G401 (cell line): ENCODE measurements around the gene KCNH1. TPM values are rescaled to one million over a fixed set of nuclear protein-coding genes. Genes with fewer than 3 reads are reported as not detected.
"Not testable (repeated sequence)": the region's sequence is repeated elsewhere in the genome, so short reads cannot be mapped to it uniquely, and the experiment has no call there.

Source experiments
- DNase-seq: peaks from one replicate; pipeline ENCODE4 v3.0.0-alpha.2; 2015; ENCODE audit warnings: low spot score
- in situ Hi-C: cut with HindIII; loops from 2 replicates; pipeline ENCODE4 v1.10.0; 2016; ENCODE audit warnings: low sequenced_read_pairs, mixed read lengths
- total RNA-seq: library from RNA; depleted of rRNA; stranded (reverse); fragments of >200 nt; shearing (Covaris generic); gene quantifications from 2 replicates; pipeline ENCODE4 v1.2.3, GENCODE V29; 2014

The KCNH1 gene
- total RNA-seq, 1 experiment from 2014 or later = 0.14 TPM

GRCh38 chr1:211113566-211113965 lies 20.4 kb downstream of the KCNH1 start:
- DNase-seq = peak; percentile 40

GRCh38 chr1:211111351-211111750 lies 22.6 kb downstream of the KCNH1 start:
- in situ Hi-C loops = no loop called here
- DNase-seq = no peak

More at GRCh38 chr1:211113566-211113965, 20.4 kb downstream of the KCNH1 start:
- in situ Hi-C loops = no loop called here

- in situ Hi-C loops = no loop called here
- DNase-seq = no peak
These were observed 32.5 kb downstream of the KCNH1 start for GRCh38 chr1:211101481-211101880.

- in situ Hi-C loops = no loop called here
- DNase-seq = no peak
These were observed 34.6 kb downstream of the KCNH1 start for GRCh38 chr1:211099393-211099792.

- in situ Hi-C loops = no loop called here
- DNase-seq = peak; percentile 83
These were observed 38.6 kb downstream of the KCNH1 start for GRCh38 chr1:211095381-211095780.

GRCh38 chr1:211092955-211093354 lies 41.0 kb downstream of the KCNH1 start:
- DNase-seq = no peak
- in situ Hi-C loops = no loop called here

- no peak for DNase-seq
- in situ Hi-C loops = no loop called here
These were observed 42.1 kb downstream of the KCNH1 start for GRCh38 chr1:211091867-211092266.

GRCh38 chr1:211089536-211089935 lies 44.4 kb downstream of the KCNH1 start:
- in situ Hi-C loops = no loop called here

GRCh38 chr1:211088156-211088555 lies 45.8 kb downstream of the KCNH1 start:
- peak; percentile 69 for DNase-seq
- in situ Hi-C loops = no loop called here

More at GRCh38 chr1:211089536-211089935, 44.4 kb downstream of the KCNH1 start:
- no peak for DNase-seq

GRCh38 chr1:211082824-211083223 lies 51.1 kb downstream of the KCNH1 start:
- DNase-seq = no peak
- in situ Hi-C loops = no loop called here

GRCh38 chr1:211081447-211081846 lies 52.5 kb downstream of the KCNH1 start:
- DNase-seq, in situ Hi-C loops: not testable (repeated sequence)

- in situ Hi-C loops = no loop called here
These were observed 65.0 kb downstream of the KCNH1 start for GRCh38 chr1:211068976-211069375.

GRCh38 chr1:211066781-211067384 lies 67.1 kb downstream of the KCNH1 start:
- in situ Hi-C loops = no loop called here
- peak; percentile 34 for DNase-seq

More at GRCh38 chr1:211068976-211069375, 65.0 kb downstream of the KCNH1 start:
- DNase-seq = no peak

GRCh38 chr1:211041838-211042237 lies 92.1 kb downstream of the KCNH1 start:
- in situ Hi-C loops, DNase-seq: not testable (repeated sequence)

GRCh38 chr1:211037095-211037494 lies 96.9 kb downstream of the KCNH1 start:
- in situ Hi-C loops = no loop called here
- DNase-seq = no peak

GRCh38 chr1:211036381-211037060 lies 97.4 kb downstream of the KCNH1 start:
- in situ Hi-C loops = no loop called here
- DNase-seq = no peak

GRCh38 chr1:211035821-211036380 lies 98.0 kb downstream of the KCNH1 start:
- in situ Hi-C loops = no loop called here
- no peak for DNase-seq

- no peak for DNase-seq
- in situ Hi-C loops = no loop called here
These were observed 99.9 kb downstream of the KCNH1 start for GRCh38 chr1:211033921-211034525.

GRCh38 chr1:211024901-211025300 lies 109.0 kb downstream of the KCNH1 start:
- in situ Hi-C loops = no loop called here
- peak; percentile 82 for DNase-seq

- in situ Hi-C loops = no loop called here
- DNase-seq = no peak
These were observed 114.7 kb downstream of the KCNH1 start for GRCh38 chr1:211019266-211019665.
